Stimulated activated CD8-positive, alpha-beta memory T cell treated with anti-CD3 and anti-CD28 coated beads, Interleukin-7, amount 100 ng/mL, for 1 hour (primary cell): ENCODE data around the gene HEATR3.

Experiments
- DNase-seq, 2 donors: peaks; one replicate each; pipeline ENCODE4 v3.0.0-alpha.2; 2020; ENCODE audit warnings: low read depth in 2 of 2

Gene HEATR3

GRCh38 chr16:50152807-50153595 lies 87.2 kb downstream of the HEATR3 start, which contains the start of gene TENT4B:
TSS of gene TENT4B (plus strand) at chr16:50153306. CDS start at chr16:50153622, 316 bp downstream.
- peak; percentile 69 to 74 for DNase-seq

- no peak for DNase-seq
These were observed 88.0 kb downstream of the HEATR3 start for GRCh38 chr16:50153596-50154419.

- no peak for DNase-seq
These were observed 88.7 kb downstream of the HEATR3 start for GRCh38 chr16:50154420-50154950.

- no peak for DNase-seq
These were observed 90.2 kb downstream of the HEATR3 start for GRCh38 chr16:50155925-50156324.
